Measurements from ENCODE around the gene IBA57.

Gene IBA57

DNA sequence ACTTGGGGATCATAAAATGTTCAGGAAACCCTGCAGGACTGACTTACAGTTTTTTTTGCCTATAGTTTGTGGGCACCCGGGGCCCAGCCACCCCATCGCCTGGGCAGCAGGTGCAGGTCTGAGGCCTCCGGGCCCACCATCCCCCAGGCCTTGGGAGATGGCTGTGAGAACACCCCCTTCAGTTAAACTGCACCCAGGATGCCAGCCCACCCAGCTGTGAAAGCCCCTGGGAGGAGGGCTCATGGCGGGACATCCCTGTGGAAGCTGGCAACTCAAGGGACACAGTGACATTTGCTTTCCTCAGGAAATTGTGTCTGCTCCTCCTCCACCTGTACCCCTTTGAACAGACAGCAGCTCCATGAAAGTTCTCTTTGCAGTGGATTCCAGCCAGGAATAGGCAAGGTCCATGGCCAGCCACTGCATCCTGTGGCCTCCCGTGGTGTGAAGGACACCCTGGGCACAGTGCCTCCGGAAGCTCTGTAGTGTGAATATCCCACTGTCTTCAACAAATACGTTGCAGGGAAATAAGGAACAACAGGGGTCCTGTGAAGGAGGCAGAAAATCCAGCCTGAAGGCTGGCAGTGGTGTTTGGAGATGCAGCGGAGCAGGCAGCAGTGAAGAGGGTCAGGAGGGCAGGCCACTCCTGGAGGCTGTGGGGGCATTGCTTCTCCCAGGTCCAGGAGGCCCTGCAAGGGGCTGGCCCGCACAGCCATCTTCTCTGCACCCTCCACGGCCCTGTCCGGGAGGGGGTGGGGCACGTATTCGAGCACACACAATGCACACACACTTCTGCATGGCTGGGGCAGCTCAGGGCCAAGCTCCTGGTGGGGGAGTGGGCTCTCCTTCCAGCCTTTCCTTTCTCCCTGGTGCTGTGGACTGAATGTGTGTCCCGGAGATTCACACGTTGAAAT lies 40.2 kb downstream of the IBA57 start:
- ATAC-seq, result no peak; the same call in 2 of the 3 replicates
- TF ChIP-seq, protein P1, sequence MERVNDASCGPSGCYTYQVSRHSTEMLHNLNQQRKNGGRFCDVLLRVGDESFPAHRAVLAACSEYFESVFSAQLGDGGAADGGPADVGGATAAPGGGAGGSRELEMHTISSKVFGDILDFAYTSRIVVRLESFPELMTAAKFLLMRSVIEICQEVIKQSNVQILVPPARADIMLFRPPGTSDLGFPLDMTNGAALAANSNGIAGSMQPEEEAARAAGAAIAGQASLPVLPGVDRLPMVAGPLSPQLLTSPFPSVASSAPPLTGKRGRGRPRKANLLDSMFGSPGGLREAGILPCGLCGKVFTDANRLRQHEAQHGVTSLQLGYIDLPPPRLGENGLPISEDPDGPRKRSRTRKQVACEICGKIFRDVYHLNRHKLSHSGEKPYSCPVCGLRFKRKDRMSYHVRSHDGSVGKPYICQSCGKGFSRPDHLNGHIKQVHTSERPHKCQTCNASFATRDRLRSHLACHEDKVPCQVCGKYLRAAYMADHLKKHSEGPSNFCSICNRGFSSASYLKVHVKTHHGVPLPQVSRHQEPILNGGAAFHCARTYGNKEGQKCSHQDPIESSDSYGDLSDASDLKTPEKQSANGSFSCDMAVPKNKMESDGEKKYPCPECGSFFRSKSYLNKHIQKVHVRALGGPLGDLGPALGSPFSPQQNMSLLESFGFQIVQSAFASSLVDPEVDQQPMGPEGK (CRISPR knock-in tag; IDR thresholded peaks at IDR 0.05; ENCODE audit: borderline replicate concordance), result no peak
- TF ChIP-seq ZFP3 (CRISPR knock-in tag; IDR thresholded peaks at IDR 0.05) (no peak), ESRRG (CRISPR knock-in tag; IDR thresholded peaks at IDR 0.05) (no peak), SNAI2 (CRISPR knock-in tag; IDR thresholded peaks at IDR 0.05) (no peak), PPARA (CRISPR knock-in tag; IDR thresholded peaks at IDR 0.05; ENCODE audit: borderline replicate concordance) (no peak), TCF4 (CRISPR knock-in tag; IDR thresholded peaks at IDR 0.05; ENCODE audit: borderline replicate concordance) (no peak), TOX (CRISPR knock-in tag; IDR thresholded peaks at IDR 0.05; ENCODE audit: borderline replicate concordance) (no peak), BACH2 (CRISPR knock-in tag; IDR thresholded peaks at IDR 0.05; ENCODE audit: borderline replicate concordance) (no peak), ZNF8 (CRISPR knock-in tag; IDR thresholded peaks at IDR 0.05) (no peak), CSDC2 (CRISPR knock-in tag; IDR thresholded peaks at IDR 0.05) (no peak), ISL1 (CRISPR knock-in tag; IDR thresholded peaks at IDR 0.05) (no peak)

GRCh38 chr1:228206582-228207351 lies 41.2 kb downstream of the IBA57 start:
- peak; percentile 11 for ATAC-seq
- TF ChIP-seq TSHZ2 (CRISPR knock-in tag; IDR thresholded peaks at IDR 0.05) (no peak), ZFP30 (CRISPR knock-in tag; IDR thresholded peaks at IDR 0.05) (no peak), RARB (CRISPR knock-in tag; IDR thresholded peaks at IDR 0.05) (no peak), ESRRG (CRISPR knock-in tag; IDR thresholded peaks at IDR 0.05) (no peak), BACH2 (CRISPR knock-in tag; IDR thresholded peaks at IDR 0.05; ENCODE audit: borderline replicate concordance) (no peak), ZC3H10 (CRISPR knock-in tag; IDR thresholded peaks at IDR 0.05) (no peak), ZFP3 (CRISPR knock-in tag; IDR thresholded peaks at IDR 0.05) (no peak), ZNF565 (CRISPR knock-in tag; conservative IDR thresholded peaks at IDR 0.05; ENCODE audit: low read depth) (no peak)
- TF ChIP-seq, protein P1 (CRISPR knock-in tag; IDR thresholded peaks at IDR 0.05; ENCODE audit: borderline replicate concordance), result no peak

GRCh38 chr1:228207381-228207810 lies 41.8 kb downstream of the IBA57 start:
- TF ChIP-seq RARB (CRISPR knock-in tag; IDR thresholded peaks at IDR 0.05) (no peak), ISL1 (CRISPR knock-in tag; IDR thresholded peaks at IDR 0.05) (no peak), CSDC2 (CRISPR knock-in tag; IDR thresholded peaks at IDR 0.05) (no peak), PPARA (CRISPR knock-in tag; IDR thresholded peaks at IDR 0.05; ENCODE audit: borderline replicate concordance) (no peak), ZNF70 (CRISPR knock-in tag; IDR thresholded peaks at IDR 0.05) (no peak), ARNTL (CRISPR knock-in tag; IDR thresholded peaks at IDR 0.05; ENCODE audit: borderline replicate concordance, low read depth) (no peak), ZFP30 (CRISPR knock-in tag; IDR thresholded peaks at IDR 0.05) (no peak), BACH2 (CRISPR knock-in tag; IDR thresholded peaks at IDR 0.05; ENCODE audit: borderline replicate concordance) (no peak), TOX (CRISPR knock-in tag; IDR thresholded peaks at IDR 0.05; ENCODE audit: borderline replicate concordance) (no peak), OSR1 (CRISPR knock-in tag; IDR thresholded peaks at IDR 0.05) (no peak)
- no peak for ATAC-seq
